Parathyroid adenoma (tissue), 2 donors: ENCODE results near the gene LY6G5B.

Experiments used
- H2AFZ ChIP-seq: fragments of 300-600 bp; sonication (generic); one replicate; pipeline ENCODE4 v1.7.0; 2017; ENCODE audit warnings: antibody characterized with exemption, mild to moderate bottlenecking
- H3K27ac ChIP-seq: fragments of 300-600 bp; sonication (generic); one replicate; pipeline ENCODE4 v1.7.0; 2017
- H3K27me3 ChIP-seq: fragments of 300-600 bp; sonication (generic); one replicate; pipeline ENCODE4 v1.7.0; 2017; ENCODE audit warnings: low read length; ENCODE audit not compliant: control insufficient read depth, insufficient read depth
- H3K36me3 ChIP-seq: fragments of 300-600 bp; sonication (generic); one replicate; pipeline ENCODE4 v1.7.0; 2017; ENCODE audit warnings: low read length; ENCODE audit not compliant: control insufficient read depth, insufficient read depth
- H3K4me1 ChIP-seq: fragments of 300-600 bp; sonication (generic); one replicate; pipeline ENCODE4 v1.7.0; 2017; ENCODE audit warnings: control low read depth
- H3K4me2 ChIP-seq: fragments of 300-600 bp; sonication (generic); one replicate; pipeline ENCODE4 v1.7.0; 2017; ENCODE audit warnings: low read length
- H3K4me3 ChIP-seq: fragments of 300-600 bp; sonication (generic); one replicate; pipeline ENCODE4 v1.7.0; 2017; ENCODE audit warnings: low read depth, low read length
- H3K79me2 ChIP-seq: fragments of 300-600 bp; sonication (generic); one replicate; pipeline ENCODE4 v1.7.0; 2017; ENCODE audit warnings: control low read depth
- H3K9ac ChIP-seq: fragments of 300-600 bp; sonication (generic); one replicate; pipeline ENCODE4 v1.7.0; 2017; ENCODE audit warnings: mild to moderate bottlenecking
- H3K9me3 ChIP-seq: fragments of 300-600 bp; sonication (generic); one replicate; pipeline ENCODE4 v1.7.0; 2017; ENCODE audit warnings: low read length; ENCODE audit not compliant: control insufficient read depth
- CTCF ChIP-seq: fragments of 300-600 bp; sonication (generic); IDR thresholded peaks from one replicate; pipeline ENCODE4 v1.7.0; 2017; ENCODE audit warnings: antibody characterized with exemption, mild to moderate bottlenecking
- donor health status: primary hyperparathyroidism.

The LY6G5B gene

GRCh38 chr6:31665501-31666336, 4.1 kb upstream of the LY6G5B start, which contains the start of gene CSNK2B:
Gene CSNK2B (plus strand): TSS chr6:31666080. CDS start chr6:31666832, 752 bp downstream.
- H3K27ac ChIP-seq = peak within 1 kb of the TSS; percentile 99
- H3K79me2 ChIP-seq = peaks cover 18% of the 10 kb centered on the region
- H3K4me3 ChIP-seq = peak within 1 kb of the TSS; percentile 99
- peak within 1 kb of the TSS; percentile 99 for H3K4me2 ChIP-seq
- peak; percentile 38 for TF ChIP-seq CTCF
- no peaks in the 10 kb centered on the region for H3K27me3 ChIP-seq
- H3K36me3 ChIP-seq = no peaks in the 10 kb centered on the region
- H3K4me1 ChIP-seq = peaks cover 12% of the 10 kb centered on the region
- H3K9me3 ChIP-seq = no peaks in the 10 kb centered on the region
- peak within 1 kb of the TSS; percentile 91 for H3K9ac ChIP-seq
- peak within 1 kb of the TSS; percentile 92 for H2AFZ ChIP-seq

- H3K79me2 ChIP-seq = peaks cover 18% of the 10 kb centered on the region
- H3K36me3 ChIP-seq = no peaks in the 10 kb centered on the region
- H3K9me3 ChIP-seq = no peaks in the 10 kb centered on the region
- TF ChIP-seq CTCF = no peak
- peak overlapping the region; percentile 99 for H3K27ac ChIP-seq
- H3K4me1 ChIP-seq = peaks cover 8% of the 10 kb centered on the region
- H3K4me2 ChIP-seq = peak overlapping the region; percentile 98
- H3K9ac ChIP-seq = peak overlapping the region; percentile 91
- H3K4me3 ChIP-seq = peak overlapping the region; percentile 99
- no peaks in the 10 kb centered on the region for H3K27me3 ChIP-seq
- H2AFZ ChIP-seq = peak overlapping the region; percentile 92
These were observed 3.3 kb upstream of the LY6G5B start for GRCh38 chr6:31666337-31666965.

GRCh38 chr6:31676322-31676903, 6.6 kb downstream of the LY6G5B start:
- Histone ChIP-seq H3K4me2 (no peak overlapping the region), H3K4me3 (no peak overlapping the region), H3K9me3 (no peaks in the 10 kb centered on the region), H3K9ac (no peak overlapping the region), H3K27me3 (no peaks in the 10 kb centered on the region), H3K36me3 (no peaks in the 10 kb centered on the region), H3K27ac (no peak overlapping the region), H2AFZ (no peak overlapping the region), H3K79me2 (no peaks in the 10 kb centered on the region), H3K4me1 (peaks cover 9% of the 10 kb centered on the region)
- TF ChIP-seq CTCF = no peak

- H3K4me3 ChIP-seq = no peak overlapping the region
- H3K27me3 ChIP-seq = no peaks in the 10 kb centered on the region
- peaks cover 9% of the 10 kb centered on the region for H3K4me1 ChIP-seq
- no peak overlapping the region for H3K4me2 ChIP-seq
- no peak overlapping the region for H3K9ac ChIP-seq
- no peaks in the 10 kb centered on the region for H3K36me3 ChIP-seq
- no peak overlapping the region for H2AFZ ChIP-seq
- no peaks in the 10 kb centered on the region for H3K9me3 ChIP-seq
- no peak for TF ChIP-seq CTCF
- no peak overlapping the region for H3K27ac ChIP-seq
- no peaks in the 10 kb centered on the region for H3K79me2 ChIP-seq
These were observed 7.1 kb downstream of the LY6G5B start for GRCh38 chr6:31676904-31677303.
